ENCODE results near the gene DHRS3.
"Not testable (repeated sequence)": the region's sequence is repeated elsewhere in the genome, so short reads cannot be mapped to it uniquely, and the experiment has no call there.

The DHRS3 gene

GRCh38 chr1:12648741-12649140 is 30.7 kb upstream of the DHRS3 start:
- Histone ChIP-seq H3K9me3 (ENCODE audit: control insufficient read depth, insufficient read depth, low read length) (no peaks in the 10 kb centered on the region), H3K4me1 (ENCODE audit: insufficient read depth, low read length) (no peaks in the 10 kb centered on the region), H3K36me3 (ENCODE audit: insufficient read depth, low read length) (no peaks in the 10 kb centered on the region), H3K9ac (ENCODE audit: low read depth, low read length) (no peak overlapping the region)

DNA sequence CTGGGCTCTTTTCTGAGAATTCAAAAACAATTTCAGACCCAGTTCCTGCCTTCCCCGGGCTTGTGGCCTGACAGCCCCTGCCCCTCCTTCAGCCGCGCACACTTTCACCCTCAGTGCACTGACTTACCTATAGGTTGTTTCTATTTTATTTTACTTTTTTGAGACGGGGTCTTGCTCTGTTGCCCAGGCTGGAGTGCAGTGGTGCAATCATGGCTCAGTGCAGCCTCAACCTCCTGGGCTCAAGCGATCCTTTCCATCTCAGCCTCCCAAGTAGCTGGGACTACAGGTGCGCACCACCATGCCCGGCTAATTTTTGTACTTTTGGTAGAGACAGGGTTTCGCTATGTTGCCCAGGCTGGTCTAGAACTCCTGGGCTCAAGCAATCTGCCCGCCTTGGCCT is 27.4 kb upstream of the DHRS3 start:
- not testable (repeated sequence) for H3K4me1 ChIP-seq (ENCODE audit: insufficient read depth, low read length); H3K36me3 ChIP-seq (ENCODE audit: insufficient read depth, low read length); H3K9ac ChIP-seq (ENCODE audit: low read depth, low read length); H3K9me3 ChIP-seq (ENCODE audit: control insufficient read depth, insufficient read depth, low read length)

DNA sequence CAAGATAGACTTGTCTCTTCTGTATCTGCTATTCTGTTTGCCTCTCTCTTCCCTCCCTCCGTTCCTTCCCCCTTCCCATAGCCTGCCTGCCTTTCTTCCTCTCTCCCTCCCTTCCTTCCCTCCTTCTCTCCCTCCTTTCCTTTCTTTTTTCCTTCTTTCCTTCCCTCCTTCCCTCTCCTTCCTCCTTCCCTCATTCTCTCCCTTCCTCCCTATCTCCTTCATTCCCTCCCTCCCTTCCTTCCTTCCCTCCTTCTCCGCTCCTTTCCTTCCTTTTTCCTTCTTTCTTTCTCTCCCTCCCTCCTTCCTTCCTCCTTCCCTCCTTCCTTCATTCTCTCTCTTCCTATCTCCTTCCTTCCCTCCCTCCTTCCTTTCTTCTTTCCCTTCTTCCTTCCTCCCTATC is 26.8 kb upstream of the DHRS3 start:
- Histone ChIP-seq H3K4me1 (ENCODE audit: insufficient read depth, low read length) (no peaks in the 10 kb centered on the region), H3K9ac (ENCODE audit: low read depth, low read length) (no peak overlapping the region), H3K9me3 (ENCODE audit: control insufficient read depth, insufficient read depth, low read length) (peaks cover 8% of the 10 kb centered on the region), H3K36me3 (ENCODE audit: insufficient read depth, low read length) (no peaks in the 10 kb centered on the region)

DNA sequence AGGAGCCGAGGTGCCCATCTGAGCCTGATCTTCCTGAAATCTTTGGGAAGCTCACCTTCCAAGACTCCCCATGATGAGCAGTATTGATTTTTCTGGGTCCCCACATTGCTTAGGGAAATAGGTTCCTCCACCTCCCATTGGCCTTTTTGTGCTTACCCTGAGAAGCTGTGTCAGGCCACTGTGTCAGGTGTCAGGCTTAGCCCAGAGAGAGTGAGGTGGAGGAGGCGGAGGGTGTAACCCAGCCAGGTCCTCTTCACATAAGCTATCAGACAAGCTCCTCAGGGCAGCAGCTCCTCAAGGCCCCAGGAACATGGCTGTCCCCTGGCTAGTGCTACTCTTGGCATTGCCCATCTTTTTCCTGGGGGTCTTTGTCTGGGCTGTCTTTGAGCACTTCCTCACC is 26.2 kb upstream of the DHRS3 start:
- Histone ChIP-seq H3K9ac (ENCODE audit: low read depth, low read length) (no peak overlapping the region), H3K36me3 (ENCODE audit: insufficient read depth, low read length) (no peaks in the 10 kb centered on the region), H3K4me1 (ENCODE audit: insufficient read depth, low read length) (no peaks in the 10 kb centered on the region), H3K9me3 (ENCODE audit: control insufficient read depth, insufficient read depth, low read length) (peaks cover 13% of the 10 kb centered on the region)

GRCh38 chr1:12643785-12644184 is 25.8 kb upstream of the DHRS3 start, which contains the start of gene AADACL4:
TSS of gene AADACL4 (plus strand) at chr1:12644085. CDS start at chr1:12644547, 462 bp downstream.
- Histone ChIP-seq H3K36me3 (ENCODE audit: insufficient read depth, low read length) (no peaks in the 10 kb centered on the region), H3K9ac (ENCODE audit: low read depth, low read length) (no peak within 1 kb of the TSS), H3K4me1 (ENCODE audit: insufficient read depth, low read length) (no peaks in the 10 kb centered on the region), H3K9me3 (ENCODE audit: control insufficient read depth, insufficient read depth, low read length) (peaks cover 16% of the 10 kb centered on the region)

GRCh38 chr1:12643079-12643478 is 25.1 kb upstream of the DHRS3 start:
- peaks cover 18% of the 10 kb centered on the region for H3K9me3 ChIP-seq (ENCODE audit: control insufficient read depth, insufficient read depth, low read length)
- H3K9ac ChIP-seq (ENCODE audit: low read depth, low read length), result no peak overlapping the region
- no peaks in the 10 kb centered on the region for H3K4me1 ChIP-seq (ENCODE audit: insufficient read depth, low read length)
- no peaks in the 10 kb centered on the region for H3K36me3 ChIP-seq (ENCODE audit: insufficient read depth, low read length)

DNA sequence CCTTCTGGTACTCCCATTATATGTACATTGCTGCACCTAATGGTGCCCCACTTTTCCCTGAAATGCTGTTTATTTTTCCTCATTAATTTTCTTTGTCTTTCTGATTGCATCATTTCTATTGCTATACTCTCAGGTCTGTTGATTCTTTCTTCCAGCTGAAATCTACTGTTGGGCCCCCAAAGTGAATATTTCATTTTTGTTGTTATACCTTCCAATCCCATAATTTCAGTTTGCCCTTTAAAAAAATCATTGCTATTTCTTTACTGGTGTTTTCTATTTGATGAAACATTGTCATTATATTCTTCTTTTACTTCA is 22.9 kb upstream of the DHRS3 start:
- H3K4me1 ChIP-seq (ENCODE audit: insufficient read depth, low read length), result no peaks in the 10 kb centered on the region; the same call in 1 of the 2 replicates
- H3K9ac ChIP-seq (ENCODE audit: low read depth, low read length), result no peak overlapping the region
- peaks cover 23% of the 10 kb centered on the region for H3K9me3 ChIP-seq (ENCODE audit: control insufficient read depth, insufficient read depth, low read length)
- H3K36me3 ChIP-seq (ENCODE audit: insufficient read depth, low read length), result no peaks in the 10 kb centered on the region

DNA sequence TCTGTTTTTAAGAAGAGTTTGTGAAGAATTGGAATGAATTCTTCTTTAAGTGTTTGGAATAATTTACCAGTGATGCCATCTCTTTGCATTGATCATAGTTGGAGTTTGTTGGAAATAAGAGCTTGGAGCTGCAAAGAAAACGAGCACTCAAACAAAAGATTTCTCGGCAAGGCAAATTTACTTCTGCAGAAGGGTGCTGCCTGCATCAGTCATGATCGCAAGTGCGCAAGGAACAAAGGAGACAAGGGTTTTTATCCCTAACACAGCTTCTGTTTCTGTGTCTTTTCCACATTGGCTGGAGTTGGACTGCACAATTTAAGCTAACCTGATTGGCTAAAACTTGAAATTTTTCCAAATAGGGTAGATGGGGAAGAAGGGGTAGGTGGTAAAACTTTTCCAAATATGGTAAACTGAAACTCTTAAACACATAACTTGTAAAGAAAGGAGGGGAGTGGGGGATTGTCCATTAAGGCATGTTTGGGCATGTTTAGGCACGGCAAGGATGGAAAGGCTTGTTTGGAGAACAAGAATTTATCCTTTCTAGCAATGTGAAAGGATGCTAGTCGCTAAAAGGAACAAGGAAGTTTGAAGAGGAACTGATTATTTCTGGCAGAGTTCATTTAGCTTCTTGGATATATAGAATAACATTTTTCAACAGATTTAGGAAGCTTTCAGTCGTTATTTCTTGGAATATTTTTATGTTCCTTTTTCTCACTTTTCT is 22.4 kb upstream of the DHRS3 start:
- no peak overlapping the region for H3K9ac ChIP-seq (ENCODE audit: low read depth, low read length)
- H3K36me3 ChIP-seq (ENCODE audit: insufficient read depth, low read length), result no peaks in the 10 kb centered on the region
- no peaks in the 10 kb centered on the region; the same call in 1 of the 2 replicates for H3K4me1 ChIP-seq (ENCODE audit: insufficient read depth, low read length)
- peaks cover 23% of the 10 kb centered on the region for H3K9me3 ChIP-seq (ENCODE audit: control insufficient read depth, insufficient read depth, low read length)

- Histone ChIP-seq H3K9ac (ENCODE audit: low read depth, low read length) (no peak overlapping the region), H3K36me3 (ENCODE audit: insufficient read depth, low read length) (no peaks in the 10 kb centered on the region), H3K4me1 (ENCODE audit: insufficient read depth, low read length) (no peaks in the 10 kb centered on the region; the same call in 1 of the 2 replicates), H3K9me3 (ENCODE audit: control insufficient read depth, insufficient read depth, low read length) (peaks cover 26% of the 10 kb centered on the region)
Observed at GRCh38 chr1:12637693-12638092, 19.7 kb upstream of the DHRS3 start.

- Histone ChIP-seq H3K9ac (ENCODE audit: low read depth, low read length) (no peak overlapping the region), H3K9me3 (ENCODE audit: control insufficient read depth, insufficient read depth, low read length) (peaks cover 26% of the 10 kb centered on the region), H3K36me3 (ENCODE audit: insufficient read depth, low read length) (no peaks in the 10 kb centered on the region)
Observed at GRCh38 chr1:12636098-12636950, 18.3 kb upstream of the DHRS3 start.

DNA sequence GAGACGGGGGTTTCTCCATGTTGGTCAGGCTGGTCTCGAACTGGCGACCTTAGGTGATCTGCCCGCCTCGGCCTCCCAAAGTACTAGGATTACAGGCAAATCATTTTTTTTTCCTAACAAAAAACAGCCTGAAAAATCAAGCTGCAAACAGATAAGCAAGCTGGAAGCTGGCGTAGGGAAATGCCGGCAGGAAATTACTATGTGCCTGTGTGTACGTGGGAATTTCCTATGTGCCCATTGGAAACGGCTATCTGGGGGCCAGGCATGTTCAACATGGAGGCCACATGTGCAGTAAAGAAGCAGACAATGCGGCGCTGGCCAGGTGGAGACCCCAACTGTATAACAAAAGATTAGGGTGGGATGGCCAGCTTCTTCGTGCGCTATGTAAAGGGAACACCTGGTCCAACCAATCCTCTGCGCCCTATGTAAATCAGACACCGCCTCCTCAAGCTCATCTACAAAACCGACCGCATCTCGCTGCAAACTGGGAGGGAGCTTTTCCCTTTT is 16.7 kb upstream of the DHRS3 start:
- Histone ChIP-seq H3K4me1 (ENCODE audit: insufficient read depth, low read length) (peaks cover 5% of the 10 kb centered on the region; the same call in 1 of the 2 replicates), H3K9ac (ENCODE audit: low read depth, low read length) (no peak overlapping the region), H3K36me3 (ENCODE audit: insufficient read depth, low read length) (no peaks in the 10 kb centered on the region), H3K9me3 (ENCODE audit: control insufficient read depth, insufficient read depth, low read length) (peaks cover 18% of the 10 kb centered on the region)

More at GRCh38 chr1:12636098-12636950, 18.3 kb upstream of the DHRS3 start:
- no peaks in the 10 kb centered on the region; the same call in 1 of the 2 replicates for H3K4me1 ChIP-seq (ENCODE audit: insufficient read depth, low read length)

GRCh38 chr1:12634156-12634555 is 16.1 kb upstream of the DHRS3 start:
- Histone ChIP-seq H3K9ac (ENCODE audit: low read depth, low read length) (no peak overlapping the region), H3K36me3 (ENCODE audit: insufficient read depth, low read length) (no peaks in the 10 kb centered on the region), H3K4me1 (ENCODE audit: insufficient read depth, low read length) (peaks cover 10% of the 10 kb centered on the region; the same call in 1 of the 2 replicates), H3K9me3 (ENCODE audit: control insufficient read depth, insufficient read depth, low read length) (peaks cover 12% of the 10 kb centered on the region)

GRCh38 chr1:12631571-12631970 is 13.6 kb upstream of the DHRS3 start:
- Histone ChIP-seq H3K9me3 (ENCODE audit: control insufficient read depth, insufficient read depth, low read length) (0 out of 2 replicates have a peak, but pooled peaks cover 3% of the 10 kb centered on the region), H3K4me1 (ENCODE audit: insufficient read depth, low read length) (peaks cover 10% of the 10 kb centered on the region; the same call in 1 of the 2 replicates), H3K36me3 (ENCODE audit: insufficient read depth, low read length) (no peaks in the 10 kb centered on the region), H3K9ac (ENCODE audit: low read depth, low read length) (no peak overlapping the region)

DNA sequence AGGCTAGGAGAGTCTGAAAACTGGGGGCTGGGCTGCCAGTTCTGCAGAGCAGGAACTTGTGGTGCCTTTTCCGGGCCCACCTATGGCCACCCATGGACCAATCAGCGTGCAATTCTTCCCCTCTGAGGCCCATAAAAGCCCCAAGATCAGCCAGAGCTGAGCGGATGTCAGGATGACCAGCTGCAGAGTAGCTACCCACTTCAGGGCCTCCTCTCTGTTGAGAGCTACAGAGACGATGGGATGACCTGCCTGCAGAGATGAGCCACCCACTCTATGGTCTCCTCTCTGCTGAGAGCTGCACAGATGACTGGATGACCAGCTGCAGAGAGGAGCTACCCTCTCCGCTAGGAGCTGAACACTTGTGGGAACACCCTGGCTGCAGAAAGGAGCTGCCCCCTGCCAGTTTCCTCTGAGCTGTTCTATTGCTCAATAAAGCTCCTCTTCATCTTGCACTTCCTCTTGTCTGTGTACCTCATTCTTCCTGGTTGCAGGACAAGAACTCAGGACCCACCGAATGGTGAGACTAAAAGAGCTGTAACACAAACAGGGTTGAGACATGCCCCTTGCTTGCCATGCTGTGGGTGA is 13.0 kb upstream of the DHRS3 start:
- peaks cover 10% of the 10 kb centered on the region; the same call in 1 of the 2 replicates for H3K4me1 ChIP-seq (ENCODE audit: insufficient read depth, low read length)
- H3K9me3 ChIP-seq (ENCODE audit: control insufficient read depth, insufficient read depth, low read length), result 0 out of 2 replicates have a peak, but pooled peaks cover 3% of the 10 kb centered on the region

More for the DNA sequence above, 13.0 kb upstream of the DHRS3 start:
- Histone ChIP-seq H3K9ac (ENCODE audit: low read depth, low read length) (no peak overlapping the region), H3K36me3 (ENCODE audit: insufficient read depth, low read length) (no peaks in the 10 kb centered on the region)

All from ES-I3 (cell line).